GM19395 (cell line): ENCODE measurements around the gene AQP1.
A peak's percentile ranks its signal among the peaks of the same experiment; 100 is the strongest.

ENCODE experiments used
- ATAC-seq: cut with Tn5 transposase; IDR thresholded peaks from one replicate; pipeline ENCODE4 v1.9.1; 2021; ENCODE audit warnings: mild to moderate bottlenecking, moderate library complexity; ENCODE audit not compliant: unreplicated experiment

The AQP1 gene

DNA sequence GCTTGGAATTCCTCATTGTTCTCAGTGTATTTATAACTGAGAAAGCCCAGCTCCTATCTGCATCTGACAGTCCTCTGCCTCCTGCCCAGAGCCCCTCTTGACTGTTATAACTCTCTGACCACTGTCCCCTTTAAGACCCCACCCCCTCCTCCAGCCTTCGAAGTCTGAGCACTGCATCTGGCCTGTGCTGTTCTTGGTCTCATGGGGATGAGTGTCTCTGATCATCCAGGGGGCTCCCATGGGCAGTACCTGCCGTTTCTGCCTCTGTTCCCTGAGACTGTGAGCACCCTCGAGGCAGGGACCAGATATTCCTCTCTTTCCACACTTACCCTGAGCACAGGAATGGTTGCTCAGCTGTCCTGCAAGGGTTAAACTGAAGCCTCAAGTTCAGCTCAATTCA, 59.8 kb downstream of the AQP1 start:
- no peak for ATAC-seq

DNA sequence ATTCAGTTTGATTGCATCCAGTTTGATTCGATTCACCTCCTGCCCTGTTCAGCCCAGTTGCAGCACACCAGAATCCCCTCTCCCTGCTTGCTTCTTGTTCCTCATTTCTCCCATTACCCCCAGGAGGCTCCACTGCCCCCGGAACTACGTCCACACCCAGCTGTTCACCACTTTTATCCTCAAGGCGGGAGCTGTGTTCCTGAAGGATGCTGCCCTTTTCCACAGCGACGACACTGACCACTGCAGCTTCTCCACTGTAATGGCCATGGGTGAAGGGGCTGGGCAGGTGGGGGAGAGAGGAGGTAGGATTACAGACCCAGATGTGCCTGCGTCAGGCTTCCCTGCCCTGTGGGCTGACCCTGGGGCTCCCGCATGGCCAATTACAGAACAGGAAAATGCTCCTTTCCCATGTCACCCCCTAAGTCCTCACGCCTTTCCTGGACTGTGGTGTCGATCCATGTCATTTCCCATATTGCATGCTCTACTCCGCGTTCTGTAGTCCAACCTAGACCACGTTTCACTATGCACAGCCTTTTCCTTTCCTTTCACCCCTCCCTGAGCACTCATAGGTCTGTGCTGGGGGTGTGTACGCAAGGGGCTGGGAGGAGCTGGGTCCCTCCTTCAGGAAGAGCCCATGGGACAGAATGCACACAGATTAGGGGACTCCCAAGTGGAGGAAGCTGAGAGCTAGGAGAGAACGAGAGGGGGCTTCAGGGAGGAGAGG, 60.3 kb downstream of the AQP1 start:
- no peak for ATAC-seq

DNA sequence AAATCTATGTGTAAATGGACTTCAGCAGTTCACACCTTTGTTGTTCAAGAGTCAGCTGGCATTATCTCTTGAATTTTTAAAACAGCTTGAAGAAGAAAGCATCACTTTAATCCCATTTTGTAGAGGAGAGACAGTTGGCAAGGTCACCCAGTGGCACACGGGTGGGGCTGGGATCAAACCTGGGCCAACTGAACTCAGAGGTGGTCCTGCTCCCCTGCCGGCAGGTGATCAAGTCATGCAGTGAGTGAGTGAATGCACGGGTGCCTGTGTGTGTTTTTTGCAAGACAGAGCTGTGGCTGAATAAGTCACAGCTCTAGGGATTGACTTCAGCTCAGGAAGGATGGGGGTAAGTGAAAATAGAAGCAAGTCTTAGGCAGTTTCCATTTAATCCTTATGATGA, 61.6 kb downstream of the AQP1 start:
- no peak for ATAC-seq

DNA sequence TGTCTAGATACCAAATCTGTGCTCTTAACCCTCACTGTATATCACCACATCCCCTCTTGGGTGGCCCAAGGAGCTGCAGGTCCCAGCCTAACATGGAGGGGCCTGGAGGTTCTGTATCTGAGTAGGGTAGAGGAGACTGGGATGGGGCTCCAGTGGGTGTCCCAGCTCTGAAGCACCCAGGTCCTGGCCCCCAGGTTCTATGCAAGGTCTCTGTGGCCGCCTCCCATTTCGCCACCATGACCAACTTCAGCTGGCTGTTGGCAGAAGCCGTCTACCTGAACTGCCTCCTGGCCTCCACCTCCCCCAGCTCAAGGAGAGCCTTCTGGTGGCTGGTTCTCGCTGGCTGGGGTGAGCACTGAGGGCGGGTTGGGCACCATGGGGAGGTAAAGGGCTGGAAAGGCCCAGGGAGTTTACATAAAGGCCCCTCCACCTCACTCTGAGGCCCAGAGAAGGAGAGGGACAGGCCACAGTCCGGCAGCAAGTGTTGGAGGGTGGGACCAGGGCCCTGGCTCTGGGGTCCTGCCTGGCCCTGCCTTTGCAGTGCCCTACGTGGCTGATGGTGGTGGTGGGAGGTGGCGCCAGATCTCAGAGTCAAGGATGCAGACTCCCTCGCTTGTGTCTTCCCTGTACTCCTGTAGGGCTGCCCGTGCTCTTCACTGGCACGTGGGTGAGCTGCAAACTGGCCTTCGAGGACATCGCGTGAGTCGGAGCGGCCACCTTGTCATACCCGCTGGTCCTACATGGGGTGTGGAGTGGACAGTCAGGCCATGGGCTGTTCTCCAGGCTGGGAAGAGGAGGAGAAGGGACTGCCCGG, 62.3 kb downstream of the AQP1 start:
- ATAC-seq, result no peak

DNA sequence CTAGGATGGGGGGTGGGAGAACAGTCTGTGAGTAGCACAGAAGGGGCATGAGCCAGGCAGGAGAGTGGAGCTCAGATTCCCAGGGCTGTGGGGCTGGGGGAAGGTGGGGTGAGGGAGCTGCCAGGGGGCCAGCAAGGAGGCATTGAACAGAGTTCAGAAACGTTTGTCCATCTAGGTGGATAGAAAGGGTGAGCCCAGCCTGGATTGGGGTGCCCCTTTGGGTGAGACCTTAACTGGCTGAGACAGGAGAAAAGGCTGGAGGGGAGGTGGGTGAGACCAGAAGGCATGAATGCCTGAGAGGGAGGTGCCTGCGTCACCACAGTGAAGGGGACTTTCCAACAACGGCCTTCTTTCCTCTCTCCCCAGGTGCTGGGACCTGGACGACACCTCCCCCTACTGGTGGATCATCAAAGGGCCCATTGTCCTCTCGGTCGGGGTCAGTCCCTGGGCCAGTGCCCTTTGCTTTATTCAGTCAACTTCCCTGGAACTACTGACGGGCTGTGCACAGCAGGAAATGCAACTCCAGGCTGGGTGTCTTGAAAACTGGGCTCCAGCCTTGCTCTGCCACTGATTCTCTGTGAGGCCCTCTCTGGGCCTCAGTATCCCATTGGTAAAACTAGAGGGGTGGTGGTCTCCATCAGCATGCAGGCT, 63.1 kb downstream of the AQP1 start:
- peak; percentile 90 for ATAC-seq
